Measurements from ENCODE around the gene WRAP73.

WRAP73 gene

DNA sequence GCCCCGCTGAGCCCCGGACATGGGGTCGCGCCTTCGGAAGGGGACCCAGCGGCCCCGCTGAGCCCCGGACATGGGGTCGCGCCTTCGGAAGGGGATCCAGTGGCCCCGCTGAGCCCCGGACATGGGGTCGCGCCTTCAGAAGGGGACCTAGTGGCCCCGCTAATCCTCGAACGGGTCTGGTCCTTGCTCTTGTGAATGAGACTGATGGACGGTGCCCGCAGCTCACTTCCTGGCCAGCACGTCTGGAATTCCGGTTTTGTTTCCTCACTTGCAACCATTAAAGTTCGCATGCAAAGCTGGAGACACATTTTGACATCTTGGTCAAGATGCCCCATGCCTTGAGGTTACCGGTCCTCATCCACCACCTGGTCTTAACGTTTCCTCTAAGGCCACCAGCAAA is 5.6 kb downstream of the WRAP73 start:
- no peaks in the 10 kb centered on the region for H3K27me3 ChIP-seq (ENCODE audit: insufficient read depth, low read length, poor library complexity)
- no peaks in the 10 kb centered on the region for H3K79me2 ChIP-seq (ENCODE audit: control insufficient read depth, insufficient read depth, low read length)
- H3K4me2 ChIP-seq (ENCODE audit: low read length), result no peak overlapping the region
- no CpG with 5 or more reads among the region's 25 CpGs for WGBS (ENCODE audit: extremely low coverage, insufficient coverage, low lambda C conversion rate)
- no peak overlapping the region for H3K27ac ChIP-seq (ENCODE audit: low read depth, low read length)
- H3K4me1 ChIP-seq (ENCODE audit: control insufficient read depth, low read depth, low read length), result no peaks in the 10 kb centered on the region
- H3K4ac ChIP-seq (ENCODE audit: low read depth, low read length), result no peak overlapping the region
- H4K8ac ChIP-seq (ENCODE audit: low read depth, low read length), result no peak overlapping the region
- H2BK15ac ChIP-seq (replicated peaks; ENCODE audit: low read depth), result no peak overlapping the region
- no peak overlapping the region for H2BK5ac ChIP-seq (ENCODE audit: low read length)
- H3K18ac ChIP-seq (ENCODE audit: low read length), result no peak overlapping the region
- peaks cover 6% of the 10 kb centered on the region for H3K79me1 ChIP-seq (ENCODE audit: low read length)
- no peak overlapping the region for H2AK5ac ChIP-seq (ENCODE audit: low read length)
- no peaks in the 10 kb centered on the region for H3K36me3 ChIP-seq (ENCODE audit: control insufficient read depth, insufficient read depth, low read length)
- no peak for DNase-seq
- no peak overlapping the region for H4K5ac ChIP-seq (ENCODE audit: low read length)
- no peak overlapping the region for H3K9ac ChIP-seq (ENCODE audit: low read length)
- H3K23ac ChIP-seq (ENCODE audit: low read length), result no peak overlapping the region
- no peak overlapping the region for H2BK120ac ChIP-seq (ENCODE audit: low read depth, low read length)
- no peak overlapping the region for H3K56ac ChIP-seq (ENCODE audit: low read length)
- H3K4me3 ChIP-seq (ENCODE audit: low read length), result no peak overlapping the region

DNA sequence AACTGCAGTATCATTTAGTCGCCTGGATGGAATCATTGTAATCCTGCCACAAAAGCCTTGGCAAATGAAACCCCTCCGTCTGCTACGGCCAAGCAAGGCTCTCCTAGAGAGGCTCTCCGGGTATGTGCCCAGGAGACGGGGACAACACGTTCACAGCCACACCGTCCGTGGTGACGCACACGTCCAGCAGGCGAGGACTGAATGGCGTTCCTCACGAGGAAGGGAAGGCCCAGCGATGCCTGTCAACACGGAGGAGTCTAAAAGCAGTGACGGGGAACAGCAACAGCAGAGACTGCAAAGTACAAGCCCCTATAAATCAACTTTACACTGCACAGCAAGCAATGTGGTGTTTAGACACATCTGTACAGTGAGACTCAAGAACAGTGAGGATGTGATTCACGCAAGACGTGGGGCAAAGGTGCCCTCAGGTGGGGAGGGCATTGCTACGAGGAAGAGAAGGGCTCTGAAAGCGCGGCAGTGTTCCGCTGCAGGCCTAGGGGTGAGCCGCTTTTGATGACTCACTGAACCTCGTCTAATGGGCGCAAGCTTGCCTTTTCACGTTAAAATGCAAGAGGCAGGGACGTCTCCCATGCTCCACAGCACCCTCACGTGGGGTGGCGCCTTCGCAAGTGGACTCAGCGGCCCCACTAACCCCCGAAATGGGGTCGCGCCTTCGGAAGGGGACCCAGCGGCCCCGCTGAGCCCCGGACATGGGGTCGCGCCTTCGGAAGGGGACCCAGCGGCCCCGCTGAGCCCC is 6.8 kb downstream of the WRAP73 start:
- Histone ChIP-seq H3K9ac (ENCODE audit: low read length) (no peak overlapping the region), H3K4me3 (ENCODE audit: low read length) (no peak overlapping the region), H4K8ac (ENCODE audit: low read depth, low read length) (no peak overlapping the region), H3K36me3 (ENCODE audit: control insufficient read depth, insufficient read depth, low read length) (no peaks in the 10 kb centered on the region), H2BK120ac (ENCODE audit: low read depth, low read length) (no peak overlapping the region), H2BK5ac (ENCODE audit: low read length) (no peak overlapping the region), H2BK15ac (replicated peaks; ENCODE audit: low read depth) (no peak overlapping the region), H4K5ac (ENCODE audit: low read length) (no peak overlapping the region), H3K4me2 (ENCODE audit: low read length) (no peak overlapping the region), H3K27me3 (ENCODE audit: insufficient read depth, low read length, poor library complexity) (no peaks in the 10 kb centered on the region), H3K4ac (ENCODE audit: low read depth, low read length) (no peak overlapping the region), H3K56ac (ENCODE audit: low read length) (no peak overlapping the region), H2AK5ac (ENCODE audit: low read length) (no peak overlapping the region), H3K79me2 (ENCODE audit: control insufficient read depth, insufficient read depth, low read length) (no peaks in the 10 kb centered on the region), H3K4me1 (ENCODE audit: control insufficient read depth, low read depth, low read length) (no peaks in the 10 kb centered on the region), H3K23ac (ENCODE audit: low read length) (no peak overlapping the region), H3K18ac (ENCODE audit: low read length) (no peak overlapping the region), H3K27ac (ENCODE audit: low read depth, low read length) (no peak overlapping the region), H3K79me1 (ENCODE audit: low read length) (peaks cover 2% of the 10 kb centered on the region)
- no CpG with 5 or more reads among the region's 43 CpGs for WGBS (ENCODE audit: extremely low coverage, insufficient coverage, low lambda C conversion rate)
- no peak for DNase-seq

DNA sequence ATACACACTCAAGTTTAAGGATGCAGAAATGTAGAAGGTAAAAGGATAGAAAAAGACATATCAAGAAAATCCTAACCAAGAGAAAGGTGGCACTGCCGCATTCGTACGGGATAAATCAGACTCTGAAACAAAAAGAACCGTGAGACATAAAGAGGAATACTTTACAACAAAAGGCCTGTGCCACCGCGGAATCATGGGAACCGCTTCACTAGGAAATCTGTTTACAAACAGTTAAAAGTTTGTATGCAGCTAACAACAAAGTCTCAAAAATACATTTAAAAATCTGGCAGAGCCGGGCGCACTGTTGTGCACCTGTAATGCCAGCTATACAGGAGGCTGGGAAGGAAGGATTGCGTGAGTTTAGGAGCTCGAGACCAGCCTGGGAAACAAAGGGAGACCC is 8.1 kb downstream of the WRAP73 start:
- Histone ChIP-seq H3K27me3 (ENCODE audit: insufficient read depth, low read length, poor library complexity) (no peaks in the 10 kb centered on the region), H2BK120ac (ENCODE audit: low read depth, low read length) (no peak overlapping the region), H3K4me1 (ENCODE audit: control insufficient read depth, low read depth, low read length) (no peaks in the 10 kb centered on the region), H4K5ac (ENCODE audit: low read length) (no peak overlapping the region), H3K4me2 (ENCODE audit: low read length) (no peak overlapping the region), H3K56ac (ENCODE audit: low read length) (no peak overlapping the region), H4K8ac (ENCODE audit: low read depth, low read length) (no peak overlapping the region), H3K18ac (ENCODE audit: low read length) (no peak overlapping the region), H3K9ac (ENCODE audit: low read length) (no peak overlapping the region), H3K23ac (ENCODE audit: low read length) (no peak overlapping the region), H2BK15ac (replicated peaks; ENCODE audit: low read depth) (no peak overlapping the region), H3K79me2 (ENCODE audit: control insufficient read depth, insufficient read depth, low read length) (no peaks in the 10 kb centered on the region), H3K4me3 (ENCODE audit: low read length) (no peak overlapping the region), H3K36me3 (ENCODE audit: control insufficient read depth, insufficient read depth, low read length) (no peaks in the 10 kb centered on the region), H3K27ac (ENCODE audit: low read depth, low read length) (no peak overlapping the region), H3K4ac (ENCODE audit: low read depth, low read length) (no peak overlapping the region), H2AK5ac (ENCODE audit: low read length) (no peak overlapping the region), H2BK5ac (ENCODE audit: low read length) (no peak overlapping the region), H3K79me1 (ENCODE audit: low read length) (peaks cover 2% of the 10 kb centered on the region)
- WGBS (ENCODE audit: extremely low coverage, insufficient coverage, low lambda C conversion rate), result no CpG with 5 or more reads among the region's 11 CpGs
- no peak for DNase-seq

DNA sequence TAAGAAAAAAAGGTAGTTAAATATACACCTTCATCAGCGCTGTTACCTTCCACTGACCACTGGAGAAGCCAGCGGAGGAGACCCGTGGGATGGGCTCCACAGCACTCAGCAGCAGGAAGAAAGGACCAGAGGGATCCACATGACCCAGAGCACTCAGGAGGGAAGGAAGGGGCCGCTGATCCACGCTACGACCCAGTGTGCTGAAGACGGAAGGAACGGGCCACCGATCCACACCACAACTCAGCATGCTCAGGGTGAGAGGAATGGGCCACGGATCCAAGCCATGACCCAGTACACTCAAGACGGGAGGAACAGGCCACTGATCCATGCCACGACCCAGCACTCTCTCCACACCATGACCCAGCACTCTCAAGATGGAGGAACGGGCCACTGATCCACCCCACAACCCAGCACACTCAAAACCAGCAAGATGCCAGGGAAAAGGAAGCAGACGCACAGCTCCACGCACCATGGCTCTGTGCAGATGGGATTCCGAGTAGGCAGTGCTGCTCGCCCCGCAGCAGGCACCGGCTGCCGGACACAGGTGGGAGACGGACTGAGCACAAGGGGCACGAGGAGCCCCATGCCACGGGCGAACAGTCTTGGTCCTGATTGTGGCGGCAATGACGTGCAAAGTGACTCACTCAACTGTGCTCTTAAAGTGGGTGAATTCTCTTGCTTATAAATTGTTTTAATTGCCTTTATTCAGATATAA is 8.7 kb downstream of the WRAP73 start:
- no peak for DNase-seq
- H4K5ac ChIP-seq (ENCODE audit: low read length), result no peak overlapping the region
- no peak overlapping the region for H3K56ac ChIP-seq (ENCODE audit: low read length)
- H3K4me2 ChIP-seq (ENCODE audit: low read length), result no peak overlapping the region
- H4K8ac ChIP-seq (ENCODE audit: low read depth, low read length), result no peak overlapping the region
- no CpG with 5 or more reads among the region's 26 CpGs for WGBS (ENCODE audit: extremely low coverage, insufficient coverage, low lambda C conversion rate)
- no peaks in the 10 kb centered on the region for H3K4me1 ChIP-seq (ENCODE audit: control insufficient read depth, low read depth, low read length)
- H3K23ac ChIP-seq (ENCODE audit: low read length), result no peak overlapping the region
- H3K79me2 ChIP-seq (ENCODE audit: control insufficient read depth, insufficient read depth, low read length), result no peaks in the 10 kb centered on the region
- no peaks in the 10 kb centered on the region for H3K36me3 ChIP-seq (ENCODE audit: control insufficient read depth, insufficient read depth, low read length)
- H3K18ac ChIP-seq (ENCODE audit: low read length), result no peak overlapping the region
- no peak overlapping the region for H2BK15ac ChIP-seq (replicated peaks; ENCODE audit: low read depth)
- H3K27ac ChIP-seq (ENCODE audit: low read depth, low read length), result no peak overlapping the region
- peaks cover 2% of the 10 kb centered on the region for H3K79me1 ChIP-seq (ENCODE audit: low read length)
- no peak overlapping the region for H3K9ac ChIP-seq (ENCODE audit: low read length)
- H2BK120ac ChIP-seq (ENCODE audit: low read depth, low read length), result no peak overlapping the region
- no peak overlapping the region for H2BK5ac ChIP-seq (ENCODE audit: low read length)
- no peak overlapping the region for H3K4ac ChIP-seq (ENCODE audit: low read depth, low read length)
- no peak overlapping the region for H2AK5ac ChIP-seq (ENCODE audit: low read length)
- H3K27me3 ChIP-seq (ENCODE audit: insufficient read depth, low read length, poor library complexity), result no peaks in the 10 kb centered on the region
- no peak overlapping the region for H3K4me3 ChIP-seq (ENCODE audit: low read length)

DNA sequence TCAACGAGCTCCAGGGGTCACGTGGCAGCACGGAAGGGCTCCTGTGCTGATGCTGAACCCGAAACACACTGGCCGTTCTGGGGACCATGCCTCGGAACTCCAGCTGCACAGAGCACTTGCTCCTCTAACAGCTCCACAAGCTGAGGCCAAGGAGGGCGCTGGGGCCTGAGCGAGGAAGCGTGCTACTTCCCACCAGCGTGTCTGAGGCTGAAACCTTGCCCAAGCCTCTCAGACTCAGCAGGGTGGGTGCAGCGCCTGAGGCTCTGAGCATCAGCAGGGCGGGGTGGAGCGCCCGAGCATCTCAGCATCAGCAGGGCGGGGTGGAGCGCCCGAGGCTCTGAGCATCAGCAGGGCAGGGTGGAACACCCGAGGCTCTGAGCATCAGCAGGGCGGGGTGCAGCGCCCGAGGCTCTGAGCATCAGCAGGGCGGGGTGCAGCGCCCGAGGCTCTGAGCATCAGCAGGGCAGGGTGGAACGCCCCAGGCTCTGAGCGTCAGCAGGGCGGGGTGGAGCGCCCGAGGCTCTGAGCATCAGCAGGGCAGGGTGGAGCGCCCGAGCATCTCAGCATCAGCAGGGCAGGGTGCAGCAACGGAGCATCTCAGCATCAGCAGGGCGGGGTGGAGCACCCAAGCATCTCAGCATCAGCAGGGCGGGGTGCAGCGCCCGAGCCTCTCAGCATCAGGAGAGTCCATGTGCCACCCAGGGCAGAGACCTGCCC is 9.6 kb downstream of the WRAP73 start:
- H2BK5ac ChIP-seq (ENCODE audit: low read length), result no peak overlapping the region
- no peak overlapping the region for H3K27ac ChIP-seq (ENCODE audit: low read depth, low read length)
- no CpG with 5 or more reads among the region's 36 CpGs for WGBS (ENCODE audit: extremely low coverage, insufficient coverage, low lambda C conversion rate)
- no peak overlapping the region for H3K4ac ChIP-seq (ENCODE audit: low read depth, low read length)
- no peaks in the 10 kb centered on the region for H3K79me2 ChIP-seq (ENCODE audit: control insufficient read depth, insufficient read depth, low read length)
- no peak overlapping the region for H3K56ac ChIP-seq (ENCODE audit: low read length)
- no peaks in the 10 kb centered on the region for H3K27me3 ChIP-seq (ENCODE audit: insufficient read depth, low read length, poor library complexity)
- H2AK5ac ChIP-seq (ENCODE audit: low read length), result no peak overlapping the region
- no peak overlapping the region for H3K4me2 ChIP-seq (ENCODE audit: low read length)
- H3K4me1 ChIP-seq (ENCODE audit: control insufficient read depth, low read depth, low read length), result no peaks in the 10 kb centered on the region
- no peak overlapping the region for H2BK120ac ChIP-seq (ENCODE audit: low read depth, low read length)
- H3K79me1 ChIP-seq (ENCODE audit: low read length), result peaks cover 2% of the 10 kb centered on the region
- DNase-seq, result no peak
- no peak overlapping the region for H4K8ac ChIP-seq (ENCODE audit: low read depth, low read length)
- no peaks in the 10 kb centered on the region for H3K36me3 ChIP-seq (ENCODE audit: control insufficient read depth, insufficient read depth, low read length)
- no peak overlapping the region for H4K5ac ChIP-seq (ENCODE audit: low read length)
- no peak overlapping the region for H3K4me3 ChIP-seq (ENCODE audit: low read length)
- no peak overlapping the region for H3K18ac ChIP-seq (ENCODE audit: low read length)
- H3K23ac ChIP-seq (ENCODE audit: low read length), result no peak overlapping the region
- no peak overlapping the region for H3K9ac ChIP-seq (ENCODE audit: low read length)
- no peak overlapping the region for H2BK15ac ChIP-seq (replicated peaks; ENCODE audit: low read depth)

All from mesendoderm (in vitro differentiated cells).